Gastrocnemius medialis (tissue), 4 donors: ENCODE data around the gene FRAT1.

ENCODE experiments used
- CTCF ChIP-seq, 5 experiments: fragments of 450-650 bp in 3 of 5; fragments of 200-600 bp in 2 of 5; sonication (generic) in 2 of 5; IDR thresholded peaks in 4 of 5; conservative IDR thresholded peaks in 1 of 5; 1 replicate in 4 of 5; 2 replicates in 1 of 5; pipeline ENCODE4 v1.5.1; 2016 to 2019; ENCODE audit warnings: antibody characterized with exemption in 5 of 5, mild to moderate bottlenecking in 3 of 5, moderate library complexity in 3 of 5
- POLR2A ChIP-seq, 2 donors: fragments of 450-650 bp; IDR thresholded peaks; one replicate each; pipeline ENCODE4 v1.6.1; 2017; ENCODE audit warnings: antibody characterized with exemption in 2 of 2, mild to moderate bottlenecking in 2 of 2, moderate library complexity in 2 of 2

- TF ChIP-seq CTCF (IDR thresholded peaks at IDR 0.05 in 4 of 5, conservative IDR thresholded peaks at IDR 0.05 in 1 of 5) (no peak), POLR2A (IDR thresholded peaks at IDR 0.05) (no peak)
Observed at GRCh38 chr10:97274828-97275227, 44.2 kb upstream of the FRAT1 start.
